Activated CD4-positive, alpha-beta T cell treated with anti-CD3 and anti-CD28 coated beads for 1 hour (primary cell): ENCODE measurements around the gene MACO1.

Experiments
- DNase-seq: peaks from one replicate; pipeline ENCODE4 v3.0.0-alpha.2; 2020

The MACO1 gene

GRCh38 chr1:25525361-25525688 lies 94.6 kb downstream of the MACO1 start:
- no peak for DNase-seq

GRCh38 chr1:25526753-25527152 lies 96.1 kb downstream of the MACO1 start:
- no peak for DNase-seq

GRCh38 chr1:25527226-25527846 lies 96.6 kb downstream of the MACO1 start:
- DNase-seq: no peak

DNA sequence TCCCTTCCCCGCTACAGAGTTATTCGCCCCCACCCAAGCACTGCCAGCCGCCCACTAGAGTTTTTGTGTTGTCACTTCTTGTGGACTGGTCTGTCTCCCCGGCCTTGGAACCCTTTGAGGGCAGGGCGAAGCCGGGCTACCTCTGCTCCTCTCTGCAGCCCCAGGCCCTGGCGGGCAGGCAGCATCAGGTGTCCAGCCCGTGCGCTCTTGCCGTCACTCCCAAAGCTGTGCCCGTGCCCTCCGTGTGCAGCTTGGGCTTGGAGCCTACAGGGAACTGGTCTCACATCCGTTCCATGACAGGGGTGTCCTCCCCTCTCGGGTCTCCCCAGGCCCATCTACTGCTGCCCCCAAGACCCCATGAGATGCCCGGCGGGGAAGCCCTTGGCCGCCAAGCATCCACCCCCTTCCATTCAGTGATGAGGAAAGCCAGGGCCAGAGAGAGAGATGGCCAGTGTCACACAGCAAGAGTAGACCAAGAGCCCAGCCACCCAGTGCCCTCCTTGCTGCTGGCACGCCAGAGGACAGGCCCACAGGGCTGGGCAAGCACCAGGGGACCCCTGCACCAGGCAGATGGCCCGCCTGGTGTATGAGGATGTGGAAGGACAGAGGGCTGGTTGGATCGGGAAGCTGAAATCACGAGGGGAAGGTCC lies 97.4 kb downstream of the MACO1 start:
- DNase-seq: no peak

DNA sequence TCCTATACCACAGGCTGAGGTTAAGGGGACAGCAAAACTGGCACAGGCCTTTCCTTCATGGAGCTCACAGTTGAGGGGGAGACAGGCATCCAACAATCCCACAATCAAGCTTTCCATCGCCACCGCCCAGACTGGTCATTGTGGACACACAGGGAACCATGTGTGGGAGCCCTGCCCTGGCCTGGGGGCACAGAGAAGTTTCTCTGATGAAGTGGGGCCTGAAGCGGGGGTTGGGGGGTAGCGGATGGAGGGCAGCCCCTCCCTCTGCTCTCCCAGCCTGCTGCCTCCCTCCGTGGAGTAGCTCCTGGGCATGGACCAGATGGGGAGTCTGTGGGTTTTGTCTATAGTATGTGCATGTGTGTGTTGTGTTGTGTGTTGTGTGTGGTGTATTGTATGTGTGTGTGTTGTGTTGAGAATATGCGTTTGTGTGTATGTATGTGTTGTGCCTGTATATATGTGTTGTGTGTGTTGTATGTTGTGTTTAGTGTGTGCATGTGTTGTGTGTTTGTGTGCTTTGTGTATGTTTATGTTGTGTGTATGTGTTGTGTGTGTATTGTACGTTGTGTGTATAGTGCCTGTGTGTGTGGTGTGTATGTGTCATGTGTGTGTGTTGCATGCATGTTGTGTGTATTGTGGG lies 98.3 kb downstream of the MACO1 start:
- no peak for DNase-seq

DNA sequence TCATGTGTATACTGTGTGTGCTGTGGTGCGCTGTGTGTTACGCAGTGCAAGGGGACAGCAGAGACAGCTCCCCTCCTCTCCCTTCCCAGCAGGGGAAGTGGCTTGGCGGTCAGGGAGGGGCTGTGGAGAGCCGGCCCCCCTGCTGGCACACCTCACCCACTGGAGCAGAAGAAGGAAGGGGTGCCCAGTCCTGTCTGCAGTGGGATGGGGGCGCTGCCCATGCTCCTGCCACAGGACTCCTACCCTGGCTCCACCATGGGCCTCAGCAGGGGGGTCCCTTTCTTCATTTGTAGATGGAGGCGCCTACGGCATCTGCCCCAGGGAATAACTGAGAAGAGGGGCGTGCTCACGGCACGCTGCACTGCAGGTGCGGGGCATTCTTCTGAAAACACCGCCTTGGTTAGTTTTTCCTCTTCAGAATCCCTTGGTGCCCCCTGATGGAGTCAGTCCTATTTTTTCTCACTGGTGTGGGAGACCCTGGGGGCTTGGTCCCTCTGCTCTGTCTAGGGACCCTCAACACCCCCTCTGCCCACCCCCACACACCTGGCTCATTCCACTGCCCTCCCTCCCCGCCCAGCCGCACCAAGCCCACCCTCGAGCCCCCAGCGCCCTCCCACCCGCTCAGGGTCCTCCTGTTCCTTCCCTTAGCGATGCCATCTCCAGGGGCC lies 99.0 kb downstream of the MACO1 start:
- no peak for DNase-seq

GRCh38 chr1:25530186-25531081 lies 99.7 kb downstream of the MACO1 start:
- no peak for DNase-seq

DNA sequence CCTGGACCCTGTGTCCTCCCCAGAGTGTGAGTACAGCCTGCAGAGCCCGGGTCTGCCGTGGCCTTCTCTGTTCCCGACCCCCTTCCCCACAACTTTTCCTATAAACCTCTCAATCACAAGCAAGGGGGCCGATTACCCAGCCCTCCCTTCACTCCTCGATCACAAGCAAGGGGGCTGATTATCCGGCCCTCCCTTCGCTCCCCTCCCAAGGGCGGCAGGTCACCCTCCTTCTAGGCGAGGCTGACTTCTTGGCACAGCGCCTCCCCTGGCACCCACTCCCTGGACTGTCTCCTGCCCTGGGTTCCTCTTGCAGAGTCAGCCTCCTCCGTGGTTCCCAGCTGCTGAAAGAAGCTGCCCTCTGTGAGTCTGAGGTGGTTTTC lies 100.4 kb downstream of the MACO1 start:
- no peak for DNase-seq

GRCh38 chr1:25532970-25533369 lies 102.3 kb downstream of the MACO1 start:
- no peak for DNase-seq

GRCh38 chr1:25533775-25534409 lies 103.2 kb downstream of the MACO1 start:
- no peak for DNase-seq

GRCh38 chr1:25534410-25534788 lies 103.7 kb downstream of the MACO1 start:
- DNase-seq: no peak

- no peak for DNase-seq
Measured at GRCh38 chr1:25536124-25536523, 105.4 kb downstream of the MACO1 start.

DNA sequence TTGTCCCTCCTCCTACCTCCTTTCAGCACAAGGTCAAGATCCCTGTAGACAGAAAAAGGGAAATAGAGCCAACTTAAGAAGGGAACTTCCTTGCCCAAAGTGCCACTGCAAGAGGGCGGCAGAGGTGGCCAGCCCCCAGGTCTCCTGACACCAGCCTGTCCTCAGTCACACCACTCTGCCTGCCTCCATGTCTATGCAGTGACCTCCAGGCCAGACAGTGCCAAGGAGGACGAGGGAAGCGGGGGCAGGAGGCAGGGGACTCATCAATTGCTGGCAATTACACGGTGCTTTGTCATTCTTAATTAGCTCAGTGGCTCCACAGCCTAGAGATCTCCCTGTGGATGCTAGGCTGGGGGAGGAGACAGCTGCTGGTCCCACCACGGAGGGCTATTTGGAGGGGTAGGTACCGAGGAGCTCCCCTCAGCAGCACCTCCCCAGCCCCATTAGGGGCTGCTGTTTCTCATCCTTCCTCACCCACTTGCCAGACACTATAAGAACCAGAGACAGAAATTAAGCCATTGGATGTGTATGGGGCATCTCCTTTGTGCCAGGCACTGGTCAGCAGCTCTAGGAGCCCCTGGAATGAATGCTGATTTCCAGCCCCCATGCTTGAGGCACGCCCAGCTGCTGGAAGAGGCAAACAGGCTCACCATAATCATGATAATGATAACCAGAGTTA lies 106.6 kb downstream of the MACO1 start:
- DNase-seq: no peak

- no peak for DNase-seq
Measured at GRCh38 chr1:25538191-25538767, 107.6 kb downstream of the MACO1 start.

DNA sequence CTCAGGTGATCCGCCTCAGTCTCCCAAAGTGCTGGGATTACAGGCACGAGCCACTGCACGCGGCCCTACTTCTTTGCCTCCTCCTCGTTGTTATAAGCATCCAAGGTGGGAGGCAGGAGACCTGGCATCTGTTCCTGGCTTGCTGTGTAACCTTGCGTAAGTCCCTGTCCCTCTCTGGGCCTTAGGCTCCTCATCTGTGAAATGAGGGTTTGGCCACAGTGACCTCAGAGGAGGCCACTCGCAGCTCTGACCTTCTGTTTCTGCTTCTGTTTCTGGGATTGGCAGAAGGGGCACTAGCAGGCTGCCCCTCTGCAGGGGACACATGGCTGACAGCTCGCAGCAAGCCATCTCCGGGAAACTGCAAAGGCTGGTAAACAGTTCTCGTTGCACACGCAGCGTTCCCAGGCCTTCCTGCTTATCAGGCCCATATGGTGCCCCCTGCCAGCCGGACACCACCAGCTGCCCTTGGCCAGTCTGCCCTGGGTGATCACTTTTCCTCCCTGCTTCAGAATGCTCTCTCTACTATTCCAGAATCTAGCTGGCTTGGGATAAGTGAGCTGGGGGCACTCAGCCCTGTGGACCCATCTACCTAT lies 110.1 kb downstream of the MACO1 start:
- no peak for DNase-seq

DNA sequence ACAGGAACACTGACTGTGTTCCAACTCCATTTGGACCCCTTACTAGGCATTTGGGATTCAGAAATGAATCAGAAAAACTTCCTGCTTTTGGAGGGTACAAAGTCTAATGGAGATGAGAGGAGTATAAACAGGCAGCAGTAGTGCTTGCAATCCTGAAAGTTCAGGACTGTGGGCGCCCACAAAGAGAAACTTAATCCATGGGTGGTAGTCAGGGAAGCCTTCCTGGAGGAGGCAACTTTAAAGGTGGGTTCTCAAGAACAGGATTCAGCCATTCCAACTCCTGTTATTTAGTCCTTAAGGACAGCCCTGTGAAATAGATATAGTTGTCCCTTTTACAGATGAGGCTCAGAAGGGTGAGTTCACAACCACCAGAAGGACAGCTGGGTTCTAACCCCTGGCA lies 110.7 kb downstream of the MACO1 start:
- DNase-seq: no peak

- DNase-seq: no peak
Measured at GRCh38 chr1:25541889-25542658, 111.4 kb downstream of the MACO1 start.

GRCh38 chr1:25543005-25543424 lies 112.3 kb downstream of the MACO1 start:
- DNase-seq: no peak

GRCh38 chr1:25543425-25544242 lies 112.9 kb downstream of the MACO1 start, which contains the start of gene LDLRAP1:
LDLRAP1 (plus strand) TSS chr1:25543606; CDS start chr1:25543699, 93 bp downstream.
- DNase-seq: peak; percentile 37
